ENCODE measurements around the gene HOXA7. TPM values are rescaled to one million over a fixed set of nuclear protein-coding genes. Genes with fewer than 3 reads are reported as not detected.

HOXA7 gene
- total RNA-seq, 3 donors from 2014 or later, result 4.6 to 8.8 (median 6.2) TPM

DNA sequence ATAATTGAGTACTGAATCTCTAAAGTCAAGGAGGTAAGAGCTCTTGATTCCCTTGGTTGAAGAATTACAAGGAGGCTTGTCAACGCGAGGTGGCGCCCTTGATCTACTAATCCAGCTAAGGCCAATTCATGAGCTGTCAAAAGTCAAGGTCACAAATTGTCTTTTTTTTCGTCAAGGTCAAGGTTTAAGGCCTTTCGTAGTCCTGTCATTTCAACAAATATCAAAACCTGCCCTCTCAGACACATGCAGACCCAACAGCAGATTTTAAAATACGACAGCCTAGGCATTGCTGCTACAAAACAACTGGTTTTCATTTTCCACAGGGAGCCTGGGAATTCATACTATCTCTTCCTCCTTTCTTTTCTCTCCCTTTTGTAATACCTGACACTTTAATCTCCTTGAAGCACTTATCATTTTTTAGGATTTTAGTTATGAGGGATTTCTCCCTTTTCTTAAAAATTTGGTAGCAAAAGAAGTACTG is 39.9 kb upstream of the HOXA7 start:
- Histone ChIP-seq H3K36me3 (no peaks in the 10 kb centered on the region), H3K4me1 (peaks cover 4 to 15% of the 10 kb centered on the region in 2 donors), H3K4me3 (no peak overlapping the region), H3K9me3 (no peaks in the 10 kb centered on the region), H3K27ac (no peak overlapping the region), H3K27me3 (peaks cover 34 to 97% of the 10 kb centered on the region in 2 donors)
- intact Hi-C loops (cut with DNase I; ENCODE audit: low total_unique reads), result no loop called here
- DNase-seq (ENCODE audit: low spot score in 2 of 2), result peak; percentile 65 to 85
- TF ChIP-seq POLR2AphosphoS5 (IDR thresholded peaks at IDR 0.05) (no peak), POLR2A (IDR thresholded peaks at IDR 0.05) (no peak)
- TF ChIP-seq, protein P1, sequence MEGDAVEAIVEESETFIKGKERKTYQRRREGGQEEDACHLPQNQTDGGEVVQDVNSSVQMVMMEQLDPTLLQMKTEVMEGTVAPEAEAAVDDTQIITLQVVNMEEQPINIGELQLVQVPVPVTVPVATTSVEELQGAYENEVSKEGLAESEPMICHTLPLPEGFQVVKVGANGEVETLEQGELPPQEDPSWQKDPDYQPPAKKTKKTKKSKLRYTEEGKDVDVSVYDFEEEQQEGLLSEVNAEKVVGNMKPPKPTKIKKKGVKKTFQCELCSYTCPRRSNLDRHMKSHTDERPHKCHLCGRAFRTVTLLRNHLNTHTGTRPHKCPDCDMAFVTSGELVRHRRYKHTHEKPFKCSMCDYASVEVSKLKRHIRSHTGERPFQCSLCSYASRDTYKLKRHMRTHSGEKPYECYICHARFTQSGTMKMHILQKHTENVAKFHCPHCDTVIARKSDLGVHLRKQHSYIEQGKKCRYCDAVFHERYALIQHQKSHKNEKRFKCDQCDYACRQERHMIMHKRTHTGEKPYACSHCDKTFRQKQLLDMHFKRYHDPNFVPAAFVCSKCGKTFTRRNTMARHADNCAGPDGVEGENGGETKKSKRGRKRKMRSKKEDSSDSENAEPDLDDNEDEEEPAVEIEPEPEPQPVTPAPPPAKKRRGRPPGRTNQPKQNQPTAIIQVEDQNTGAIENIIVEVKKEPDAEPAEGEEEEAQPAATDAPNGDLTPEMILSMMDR (IDR thresholded peaks at IDR 0.05), result peak; percentile 45 to 80 (median 68)

DNA sequence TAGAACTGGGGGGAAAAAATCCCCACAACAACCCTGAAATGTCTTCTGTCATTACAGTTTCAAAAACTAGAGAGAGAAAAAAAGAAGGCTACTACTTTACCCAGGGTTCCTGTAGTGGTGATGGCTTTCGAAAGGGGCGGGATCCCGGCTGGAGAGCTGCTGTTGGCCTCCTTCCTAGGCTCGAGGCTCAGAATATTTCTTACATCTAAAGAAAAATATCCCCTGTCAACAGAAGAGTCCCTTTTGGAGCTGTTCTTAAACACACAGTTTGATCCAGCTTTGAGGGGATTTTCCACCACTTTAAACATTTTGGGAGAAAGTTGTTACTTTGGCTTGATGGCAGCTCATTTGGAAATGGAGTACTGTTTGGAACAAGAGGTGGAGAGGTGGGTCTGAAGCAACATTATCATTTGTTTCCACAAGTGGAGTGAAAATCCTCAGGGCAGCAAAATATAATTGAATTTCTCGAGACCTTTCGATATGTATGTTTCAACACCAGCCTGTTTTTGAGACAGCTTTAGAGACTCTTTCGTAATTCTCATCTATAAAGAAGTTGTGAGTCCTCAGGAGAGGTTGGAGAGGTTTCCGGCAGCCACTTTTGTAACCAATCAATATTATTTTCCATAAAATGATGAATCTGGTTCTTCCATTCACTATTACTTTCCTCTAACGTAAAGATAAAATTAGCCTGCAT is 38.4 kb upstream of the HOXA7 start:
- Histone ChIP-seq H3K27me3 (peaks cover 28 to 97% of the 10 kb centered on the region in 2 donors), H3K27ac (no peak overlapping the region)

DNA sequence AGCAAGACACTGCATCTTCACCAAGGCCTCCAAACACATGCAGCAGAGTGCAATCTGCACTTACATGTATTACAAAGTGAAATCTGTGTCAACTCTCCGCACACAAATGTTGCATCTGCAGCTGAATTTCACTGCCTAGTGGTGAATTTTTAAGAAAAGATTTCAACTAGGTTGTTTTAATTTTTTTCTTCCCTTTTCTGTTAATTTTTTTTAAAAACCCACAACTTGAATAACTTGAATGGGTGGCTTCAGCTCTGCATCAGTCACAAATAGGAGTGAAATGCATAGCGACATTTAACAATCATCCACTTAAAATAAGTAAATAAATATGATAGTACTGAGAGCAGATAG is 37.5 kb upstream of the HOXA7 start:
- intact Hi-C loops (cut with DNase I; ENCODE audit: low total_unique reads), result no loop called here
- no peak for TF ChIP-seq POLR2A (IDR thresholded peaks at IDR 0.05)
- TF ChIP-seq POLR2AphosphoS5 (IDR thresholded peaks at IDR 0.05), result no peak
- TF ChIP-seq, protein P1 (IDR thresholded peaks at IDR 0.05), result no peak
- H3K9me3 ChIP-seq, result no peaks in the 10 kb centered on the region
- no peak overlapping the region for H3K4me3 ChIP-seq
- H3K27me3 ChIP-seq, result peaks cover 29 to 100% of the 10 kb centered on the region in 2 donors
- no peak for DNase-seq (ENCODE audit: low spot score in 2 of 2)
- peaks cover 0 to 5% of the 10 kb centered on the region in 2 donors for H3K4me1 ChIP-seq
- H3K27ac ChIP-seq, result no peak overlapping the region
- no peaks in the 10 kb centered on the region for H3K36me3 ChIP-seq

More for the DNA sequence above, 38.4 kb upstream of the HOXA7 start:
- intact Hi-C loops (cut with DNase I; ENCODE audit: low total_unique reads), result no loop called here
- Histone ChIP-seq H3K9me3 (no peaks in the 10 kb centered on the region), H3K4me3 (no peak overlapping the region), H3K36me3 (no peaks in the 10 kb centered on the region), H3K4me1 (peaks cover 0 to 9% of the 10 kb centered on the region in 2 donors)
- DNase-seq (ENCODE audit: low spot score in 2 of 2), result no peak
- TF ChIP-seq POLR2A (IDR thresholded peaks at IDR 0.05) (no peak), POLR2AphosphoS5 (IDR thresholded peaks at IDR 0.05) (no peak)
- TF ChIP-seq, protein P1 (IDR thresholded peaks at IDR 0.05), result no peak

DNA sequence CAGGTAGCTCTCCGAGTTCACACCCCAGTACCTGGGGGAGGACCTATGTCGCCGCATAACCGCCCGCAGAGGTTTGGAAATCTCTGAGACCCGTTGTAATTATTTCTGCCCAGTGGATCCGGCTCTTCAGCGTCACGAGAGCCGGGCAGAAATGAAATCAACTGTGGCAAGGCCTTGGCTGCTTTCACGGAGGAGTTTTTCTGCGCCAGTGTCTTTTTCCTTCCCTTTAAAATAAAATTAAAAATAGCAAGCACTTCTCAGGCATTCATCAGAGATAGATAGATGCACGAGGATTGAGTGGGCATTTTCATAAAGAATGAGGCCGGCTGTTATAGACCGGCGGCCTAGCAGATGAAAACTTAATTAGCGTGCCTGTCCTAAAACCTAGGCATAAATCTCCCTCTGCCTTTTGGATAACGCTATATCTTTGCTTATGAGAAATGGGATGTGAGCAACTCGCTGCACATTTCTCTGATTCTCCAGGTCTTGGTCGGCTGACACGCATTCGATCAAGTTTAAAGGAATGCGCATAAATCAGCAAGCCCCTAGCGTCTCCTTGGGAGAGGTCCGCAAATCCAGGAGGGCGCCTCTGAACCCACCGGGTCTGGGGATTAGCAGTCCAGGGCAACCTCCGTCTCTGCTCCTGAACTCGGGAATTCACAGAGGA is 37.0 kb upstream of the HOXA7 start:
- intact Hi-C loops (cut with DNase I; ENCODE audit: low total_unique reads), result no loop called here
- H3K36me3 ChIP-seq, result no peaks in the 10 kb centered on the region
- TF ChIP-seq POLR2A (IDR thresholded peaks at IDR 0.05) (no peak), POLR2AphosphoS5 (IDR thresholded peaks at IDR 0.05) (no peak)
- TF ChIP-seq, protein P1 (IDR thresholded peaks at IDR 0.05), result no peak
- peaks cover 0 to 3% of the 10 kb centered on the region in 2 donors for H3K4me1 ChIP-seq
- no peaks in the 10 kb centered on the region for H3K9me3 ChIP-seq
- peaks cover 25 to 100% of the 10 kb centered on the region in 2 donors for H3K27me3 ChIP-seq
- H3K4me3 ChIP-seq, result peak overlapping the region; percentile 32 to 61 (median 41)
- no peak for DNase-seq (ENCODE audit: low spot score in 2 of 2)
- no peak overlapping the region for H3K27ac ChIP-seq
